Measurements from ENCODE around the gene CSF3R.
"Not testable (repeated sequence)": the region's sequence is repeated elsewhere in the genome, so short reads cannot be mapped to it uniquely, and the experiment has no call there.

CSF3R gene

GRCh38 chr1:36481771-36482723 lies 666 bp downstream of the CSF3R start:
- Histone ChIP-seq H3K4me1 (ENCODE audit: control insufficient read depth, insufficient read depth, low read length) (no peaks in the 10 kb centered on the region), H3K9me3 (ENCODE audit: control insufficient read depth, low read length) (no peaks in the 10 kb centered on the region), H3K36me3 (ENCODE audit: control insufficient read depth, insufficient read depth, low read length) (no peaks in the 10 kb centered on the region), H3K4me3 (ENCODE audit: insufficient read depth, low read depth, low read length) (no peak overlapping the region), H3K27me3 (ENCODE audit: control insufficient read depth, insufficient read depth, low read length, poor library complexity, severe bottlenecking) (no peaks in the 10 kb centered on the region), H3K27ac (ENCODE audit: insufficient read depth, low read depth, low read length, poor library complexity, severe bottlenecking) (no peak overlapping the region)
- WGBS, 2 experiments: 77 to 80% methylated on average over 25 of the region's 26 CpGs

- Histone ChIP-seq H3K9me3 (ENCODE audit: control insufficient read depth, low read length) (no peaks in the 10 kb centered on the region), H3K27me3 (ENCODE audit: control insufficient read depth, insufficient read depth, low read length, poor library complexity, severe bottlenecking) (no peaks in the 10 kb centered on the region), H3K4me3 (ENCODE audit: insufficient read depth, low read depth, low read length) (no peak overlapping the region), H3K4me1 (ENCODE audit: control insufficient read depth, insufficient read depth, low read length) (no peaks in the 10 kb centered on the region), H3K27ac (ENCODE audit: insufficient read depth, low read depth, low read length, poor library complexity, severe bottlenecking) (no peak overlapping the region), H3K36me3 (ENCODE audit: control insufficient read depth, insufficient read depth, low read length) (no peaks in the 10 kb centered on the region)
- WGBS, 2 experiments: 88 to 93% methylated on average over 6 of the region's 6 CpGs
Measured at GRCh38 chr1:36481091-36481490, 1.6 kb downstream of the CSF3R start.

GRCh38 chr1:36480161-36480560 lies 2.6 kb downstream of the CSF3R start:
- 94% methylated on average over 2 of the region's 2 CpGs for WGBS, 2 experiments
- Histone ChIP-seq H3K27me3 (ENCODE audit: control insufficient read depth, insufficient read depth, low read length, poor library complexity, severe bottlenecking) (no peaks in the 10 kb centered on the region), H3K4me3 (ENCODE audit: insufficient read depth, low read depth, low read length) (no peak overlapping the region)

GRCh38 chr1:36479505-36480051 lies 3.1 kb downstream of the CSF3R start:
- H3K36me3 ChIP-seq (ENCODE audit: control insufficient read depth, insufficient read depth, low read length): no peaks in the 10 kb centered on the region
- WGBS, 2 experiments: 88 to 94% methylated on average over 2 of the region's 2 CpGs

More at GRCh38 chr1:36480161-36480560, 2.6 kb downstream of the CSF3R start:
- Histone ChIP-seq H3K36me3 (ENCODE audit: control insufficient read depth, insufficient read depth, low read length) (no peaks in the 10 kb centered on the region), H3K4me1 (ENCODE audit: control insufficient read depth, insufficient read depth, low read length) (no peaks in the 10 kb centered on the region), H3K27ac (ENCODE audit: insufficient read depth, low read depth, low read length, poor library complexity, severe bottlenecking) (no peak overlapping the region), H3K9me3 (ENCODE audit: control insufficient read depth, low read length) (no peaks in the 10 kb centered on the region)

GRCh38 chr1:36477615-36478014 lies 5.1 kb downstream of the CSF3R start:
- 74% methylated on average over 13 of the region's 13 CpGs for WGBS, 2 experiments
- H3K9me3 ChIP-seq (ENCODE audit: control insufficient read depth, low read length): not testable (repeated sequence)

More at GRCh38 chr1:36479505-36480051, 3.1 kb downstream of the CSF3R start:
- no peaks in the 10 kb centered on the region for H3K27me3 ChIP-seq (ENCODE audit: control insufficient read depth, insufficient read depth, low read length, poor library complexity, severe bottlenecking)
- H3K9me3 ChIP-seq (ENCODE audit: control insufficient read depth, low read length): no peaks in the 10 kb centered on the region
- H3K4me3 ChIP-seq (ENCODE audit: insufficient read depth, low read depth, low read length): no peak overlapping the region
- H3K27ac ChIP-seq (ENCODE audit: insufficient read depth, low read depth, low read length, poor library complexity, severe bottlenecking): no peak overlapping the region
- no peaks in the 10 kb centered on the region for H3K4me1 ChIP-seq (ENCODE audit: control insufficient read depth, insufficient read depth, low read length)

GRCh38 chr1:36476945-36477344 lies 5.8 kb downstream of the CSF3R start:
- H3K4me1 ChIP-seq (ENCODE audit: control insufficient read depth, insufficient read depth, low read length): peaks cover 4% of the 10 kb centered on the region
- WGBS, 2 experiments: 93 to 94% methylated on average over 4 to 5 of the region's 5 CpGs
- no peak overlapping the region for H3K27ac ChIP-seq (ENCODE audit: insufficient read depth, low read depth, low read length, poor library complexity, severe bottlenecking)
- no peaks in the 10 kb centered on the region for H3K36me3 ChIP-seq (ENCODE audit: control insufficient read depth, insufficient read depth, low read length)
- H3K9me3 ChIP-seq (ENCODE audit: control insufficient read depth, low read length): no peaks in the 10 kb centered on the region
- H3K4me3 ChIP-seq (ENCODE audit: insufficient read depth, low read depth, low read length): no peak overlapping the region
- H3K27me3 ChIP-seq (ENCODE audit: control insufficient read depth, insufficient read depth, low read length, poor library complexity, severe bottlenecking): no peaks in the 10 kb centered on the region

More at GRCh38 chr1:36477615-36478014, 5.1 kb downstream of the CSF3R start:
- H3K4me1 ChIP-seq (ENCODE audit: control insufficient read depth, insufficient read depth, low read length); H3K36me3 ChIP-seq (ENCODE audit: control insufficient read depth, insufficient read depth, low read length); H3K27ac ChIP-seq (ENCODE audit: insufficient read depth, low read depth, low read length, poor library complexity, severe bottlenecking); H3K27me3 ChIP-seq (ENCODE audit: control insufficient read depth, insufficient read depth, low read length, poor library complexity, severe bottlenecking); H3K4me3 ChIP-seq (ENCODE audit: insufficient read depth, low read depth, low read length): not testable (repeated sequence)

GRCh38 chr1:36475910-36476604 lies 6.7 kb downstream of the CSF3R start:
- Histone ChIP-seq H3K27ac (ENCODE audit: insufficient read depth, low read depth, low read length, poor library complexity, severe bottlenecking) (no peak overlapping the region), H3K36me3 (ENCODE audit: control insufficient read depth, insufficient read depth, low read length) (no peaks in the 10 kb centered on the region), H3K27me3 (ENCODE audit: control insufficient read depth, insufficient read depth, low read length, poor library complexity, severe bottlenecking) (no peaks in the 10 kb centered on the region), H3K4me3 (ENCODE audit: insufficient read depth, low read depth, low read length) (no peak overlapping the region), H3K9me3 (ENCODE audit: control insufficient read depth, low read length) (no peaks in the 10 kb centered on the region), H3K4me1 (ENCODE audit: control insufficient read depth, insufficient read depth, low read length) (peaks cover 5% of the 10 kb centered on the region)
- WGBS, 2 experiments: 91 to 94% methylated on average over 7 of the region's 7 CpGs

GRCh38 chr1:36475341-36475740 lies 7.4 kb downstream of the CSF3R start:
- Histone ChIP-seq H3K9me3 (ENCODE audit: control insufficient read depth, low read length) (no peaks in the 10 kb centered on the region), H3K27ac (ENCODE audit: insufficient read depth, low read depth, low read length, poor library complexity, severe bottlenecking) (no peak overlapping the region), H3K36me3 (ENCODE audit: control insufficient read depth, insufficient read depth, low read length) (no peaks in the 10 kb centered on the region), H3K4me1 (ENCODE audit: control insufficient read depth, insufficient read depth, low read length) (peaks cover 5% of the 10 kb centered on the region), H3K27me3 (ENCODE audit: control insufficient read depth, insufficient read depth, low read length, poor library complexity, severe bottlenecking) (no peaks in the 10 kb centered on the region), H3K4me3 (ENCODE audit: insufficient read depth, low read depth, low read length) (no peak overlapping the region)
- 86 to 92% methylated on average over 9 of the region's 9 CpGs for WGBS, 2 experiments

GRCh38 chr1:36472656-36473055 lies 10.1 kb downstream of the CSF3R start:
- WGBS, 2 experiments: 90 to 91% methylated on average over 6 of the region's 6 CpGs
- Histone ChIP-seq H3K4me1 (ENCODE audit: control insufficient read depth, insufficient read depth, low read length) (peaks cover 5% of the 10 kb centered on the region), H3K4me3 (ENCODE audit: insufficient read depth, low read depth, low read length) (no peak overlapping the region), H3K27me3 (ENCODE audit: control insufficient read depth, insufficient read depth, low read length, poor library complexity, severe bottlenecking) (no peaks in the 10 kb centered on the region), H3K9me3 (ENCODE audit: control insufficient read depth, low read length) (no peaks in the 10 kb centered on the region), H3K27ac (ENCODE audit: insufficient read depth, low read depth, low read length, poor library complexity, severe bottlenecking) (no peak overlapping the region), H3K36me3 (ENCODE audit: control insufficient read depth, insufficient read depth, low read length) (no peaks in the 10 kb centered on the region)

Data from ectodermal cell (in vitro differentiated cells).